Rectal smooth muscle tissue (tissue), 1 donor: ENCODE results near the gene B3GNT7.

Experiments used
- H3K27ac ChIP-seq: one replicate; pipeline ENCODE4 v1.7.0; 2013; ENCODE audit warnings: low read depth, low read length, inconsistent platforms
- H3K27me3 ChIP-seq: one replicate; pipeline ENCODE4 v1.7.0; 2013; ENCODE audit warnings: low read length; ENCODE audit not compliant: control insufficient read depth, insufficient read depth
- H3K36me3 ChIP-seq: one replicate; pipeline ENCODE4 v1.7.0; 2013; ENCODE audit warnings: low read length; ENCODE audit not compliant: control insufficient read depth, insufficient read depth
- H3K4me1 ChIP-seq: one replicate; pipeline ENCODE4 v1.7.0; 2013; ENCODE audit warnings: low read length; ENCODE audit not compliant: control insufficient read depth, insufficient read depth
- H3K4me3 ChIP-seq: one replicate; pipeline ENCODE4 v1.7.0; 2013; ENCODE audit warnings: low read length
- H3K9ac ChIP-seq: one replicate; pipeline ENCODE4 v1.7.0; 2013; ENCODE audit warnings: low read length

Gene B3GNT7

GRCh38 chr2:231380991-231381847, 14.3 kb upstream of the B3GNT7 start:
- Histone ChIP-seq H3K27ac (no peak overlapping the region), H3K4me3 (no peak overlapping the region), H3K4me1 (no peaks in the 10 kb centered on the region), H3K36me3 (no peaks in the 10 kb centered on the region), H3K27me3 (no peaks in the 10 kb centered on the region), H3K9ac (no peak overlapping the region)

DNA sequence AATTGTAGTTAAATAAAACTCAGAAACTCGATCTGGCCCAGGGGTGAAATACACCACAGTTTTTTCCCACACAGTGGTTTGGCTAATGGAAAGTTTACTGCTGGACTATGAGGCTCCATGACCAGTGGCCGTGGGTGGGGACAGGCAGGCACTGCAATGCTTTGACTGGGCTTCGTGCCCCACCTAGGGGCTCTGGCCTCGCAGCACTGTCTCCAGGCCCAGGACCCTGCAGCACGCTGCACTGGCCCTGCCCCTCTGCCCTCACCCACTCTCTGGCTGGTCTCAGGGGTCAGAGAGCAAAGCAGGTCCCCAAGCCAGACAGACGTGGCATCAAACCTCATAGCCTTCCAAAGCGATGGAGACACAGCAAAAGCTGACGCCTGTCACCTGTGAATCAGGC, 13.4 kb upstream of the B3GNT7 start:
- Histone ChIP-seq H3K4me3 (no peak overlapping the region), H3K36me3 (no peaks in the 10 kb centered on the region), H3K4me1 (no peaks in the 10 kb centered on the region), H3K27ac (no peak overlapping the region), H3K9ac (no peak overlapping the region), H3K27me3 (no peaks in the 10 kb centered on the region)

- no peak overlapping the region for H3K4me3 ChIP-seq
- H3K27ac ChIP-seq: no peak overlapping the region
- H3K4me1 ChIP-seq: peaks cover 5% of the 10 kb centered on the region
- no peak overlapping the region for H3K9ac ChIP-seq
- no peaks in the 10 kb centered on the region for H3K36me3 ChIP-seq
- H3K27me3 ChIP-seq: no peaks in the 10 kb centered on the region
These were observed 11.9 kb upstream of the B3GNT7 start for GRCh38 chr2:231383416-231384108.

GRCh38 chr2:231384109-231384435, 11.4 kb upstream of the B3GNT7 start:
- no peak overlapping the region for H3K27ac ChIP-seq
- no peak overlapping the region for H3K9ac ChIP-seq
- no peaks in the 10 kb centered on the region for H3K27me3 ChIP-seq
- no peak overlapping the region for H3K4me3 ChIP-seq
- H3K4me1 ChIP-seq: peaks cover 5% of the 10 kb centered on the region
- no peaks in the 10 kb centered on the region for H3K36me3 ChIP-seq

GRCh38 chr2:231384970-231385369, 10.5 kb upstream of the B3GNT7 start:
- no peak overlapping the region for H3K4me3 ChIP-seq
- no peaks in the 10 kb centered on the region for H3K36me3 ChIP-seq
- H3K27me3 ChIP-seq: no peaks in the 10 kb centered on the region
- no peak overlapping the region for H3K27ac ChIP-seq
- no peak overlapping the region for H3K9ac ChIP-seq
- H3K4me1 ChIP-seq: peaks cover 5% of the 10 kb centered on the region

DNA sequence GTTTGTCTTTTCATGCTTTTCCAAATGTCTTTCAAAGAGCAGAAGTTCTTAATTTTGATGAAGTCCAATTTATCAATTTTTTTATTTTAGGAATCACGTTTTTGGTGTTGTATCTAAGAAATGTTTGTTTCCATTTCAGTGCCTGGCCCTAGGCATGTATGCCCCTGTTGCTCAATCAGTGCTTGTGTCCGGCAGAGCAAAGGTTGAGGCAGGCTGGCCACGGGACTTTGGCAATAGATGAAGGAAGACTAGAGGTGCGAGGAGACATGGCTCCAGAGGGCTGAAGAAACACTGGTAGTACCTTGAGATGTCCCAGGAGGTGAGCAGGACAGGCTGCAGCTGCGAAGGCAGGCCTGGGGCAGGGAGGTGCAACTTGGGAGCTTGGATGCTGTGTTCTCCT, 10.1 kb upstream of the B3GNT7 start:
- H3K36me3 ChIP-seq: no peaks in the 10 kb centered on the region
- no peak overlapping the region for H3K4me3 ChIP-seq
- H3K4me1 ChIP-seq: peaks cover 5% of the 10 kb centered on the region
- no peak overlapping the region for H3K9ac ChIP-seq
- H3K27me3 ChIP-seq: no peaks in the 10 kb centered on the region
- no peak overlapping the region for H3K27ac ChIP-seq

GRCh38 chr2:231386446-231386845, 9.1 kb upstream of the B3GNT7 start:
- H3K4me1 ChIP-seq: peaks cover 5% of the 10 kb centered on the region
- no peaks in the 10 kb centered on the region for H3K27me3 ChIP-seq
- no peak overlapping the region for H3K27ac ChIP-seq
- no peak overlapping the region for H3K4me3 ChIP-seq
- H3K9ac ChIP-seq: no peak overlapping the region
- no peaks in the 10 kb centered on the region for H3K36me3 ChIP-seq

DNA sequence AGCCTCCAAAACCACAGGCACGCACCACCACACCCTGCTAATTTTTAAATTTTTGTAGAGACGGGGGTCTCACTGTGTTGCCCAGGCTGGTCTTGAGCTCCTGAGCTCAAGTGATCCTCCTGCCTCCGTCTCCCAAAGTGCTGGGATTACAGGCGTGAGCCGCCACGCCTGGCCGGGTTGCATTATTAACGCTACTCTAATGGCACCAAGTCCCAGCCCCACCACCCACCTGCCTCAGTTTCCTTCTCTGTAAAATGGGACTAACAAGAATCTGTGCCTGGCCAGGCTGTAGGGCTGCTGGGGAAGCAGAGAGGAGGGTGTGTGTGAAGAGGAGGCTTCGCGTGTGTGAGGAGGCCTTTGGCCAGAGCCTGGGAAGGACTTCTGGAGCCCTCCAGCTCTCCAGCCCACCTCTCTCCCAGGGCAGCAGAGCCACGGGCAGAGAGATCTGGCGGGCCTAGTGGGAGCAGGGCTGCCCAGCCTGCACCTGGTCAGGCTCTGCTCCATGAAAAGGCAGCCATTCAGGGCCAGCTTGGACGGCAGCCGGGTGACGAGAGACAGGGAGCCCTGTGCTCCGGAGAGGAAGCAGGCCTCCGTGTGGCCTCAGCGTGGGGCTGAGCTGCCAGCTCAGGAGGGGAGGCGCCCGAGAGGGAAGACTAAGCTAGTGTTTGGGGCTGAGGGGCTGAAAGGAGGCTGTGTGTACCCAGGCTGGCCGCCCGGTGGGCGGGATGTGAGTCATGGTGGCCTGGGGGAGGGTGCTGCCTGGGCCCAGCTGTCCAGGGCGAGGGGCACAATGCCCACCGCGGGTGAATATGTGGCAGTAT, 7.4 kb upstream of the B3GNT7 start:
- H3K36me3 ChIP-seq: no peaks in the 10 kb centered on the region
- peaks cover 5% of the 10 kb centered on the region for H3K4me1 ChIP-seq
- H3K27me3 ChIP-seq: no peaks in the 10 kb centered on the region
- H3K4me3 ChIP-seq: no peak overlapping the region
- H3K27ac ChIP-seq: peak overlapping the region; percentile 63
- peak overlapping the region; percentile 16 for H3K9ac ChIP-seq

- H3K36me3 ChIP-seq: no peaks in the 10 kb centered on the region
- no peak overlapping the region for H3K9ac ChIP-seq
- H3K27ac ChIP-seq: peak overlapping the region; percentile 10
- H3K4me3 ChIP-seq: no peak overlapping the region
- no peaks in the 10 kb centered on the region for H3K27me3 ChIP-seq
- peaks cover 5% of the 10 kb centered on the region for H3K4me1 ChIP-seq
These were observed 6.7 kb upstream of the B3GNT7 start for GRCh38 chr2:231388725-231389346.

DNA sequence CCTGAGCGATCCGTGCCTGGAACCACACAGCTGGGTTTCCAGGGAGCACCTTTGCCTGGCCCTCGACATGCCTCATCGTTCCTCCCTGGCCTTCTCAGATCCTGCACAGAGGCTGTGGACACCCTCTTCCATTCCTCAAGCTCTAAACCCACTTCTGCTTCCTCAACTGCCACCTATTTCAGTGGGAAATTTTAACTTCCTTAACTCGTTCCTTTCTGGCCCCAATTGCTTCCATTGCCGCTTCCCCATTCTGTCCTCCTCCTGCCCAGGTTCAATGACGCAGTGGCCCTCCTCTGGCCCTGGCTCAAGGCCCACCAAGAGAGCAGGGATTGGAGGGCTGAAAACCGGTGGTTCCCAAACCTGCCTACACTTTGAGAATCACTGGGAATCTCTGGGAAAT, 4.8 kb upstream of the B3GNT7 start:
- no peak overlapping the region for H3K9ac ChIP-seq

DNA sequence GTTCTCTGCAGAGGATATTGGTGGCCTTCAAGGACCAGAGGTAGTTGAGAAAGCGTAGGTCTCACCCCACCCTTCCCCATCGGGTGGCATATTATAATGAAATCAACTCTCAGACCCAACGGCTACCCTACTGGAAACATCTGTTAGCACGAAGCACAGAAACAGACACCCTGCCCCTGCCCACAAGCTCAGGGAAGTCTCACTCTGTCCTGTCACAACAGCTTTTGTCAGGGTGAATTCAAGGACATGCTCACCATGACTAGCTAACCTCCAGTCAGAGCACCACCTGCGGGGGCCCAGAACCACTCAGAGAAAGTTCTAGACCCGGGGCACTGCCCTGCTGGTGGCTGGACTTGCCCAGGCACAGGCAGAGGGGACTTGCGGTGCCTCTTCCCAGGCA, 3.5 kb upstream of the B3GNT7 start:
- Histone ChIP-seq H3K27me3 (no peaks in the 10 kb centered on the region), H3K4me1 (peaks cover 5% of the 10 kb centered on the region), H3K4me3 (no peak overlapping the region)

More for the DNA sequence above, 4.8 kb upstream of the B3GNT7 start:
- Histone ChIP-seq H3K4me1 (peaks cover 5% of the 10 kb centered on the region), H3K27me3 (no peaks in the 10 kb centered on the region), H3K27ac (no peak overlapping the region), H3K36me3 (no peaks in the 10 kb centered on the region), H3K4me3 (no peak overlapping the region)

More for the DNA sequence above, 3.5 kb upstream of the B3GNT7 start:
- no peak overlapping the region for H3K27ac ChIP-seq
- H3K9ac ChIP-seq: no peak overlapping the region
- H3K36me3 ChIP-seq: no peaks in the 10 kb centered on the region
